Measurements from ENCODE around the gene TM6SF1.

Gene TM6SF1

GRCh38 chr15:83170474-83171165 is 63.2 kb downstream of the TM6SF1 start:
- H3K4me3 ChIP-seq (ENCODE audit: low read depth, low read length), result no peak overlapping the region

DNA sequence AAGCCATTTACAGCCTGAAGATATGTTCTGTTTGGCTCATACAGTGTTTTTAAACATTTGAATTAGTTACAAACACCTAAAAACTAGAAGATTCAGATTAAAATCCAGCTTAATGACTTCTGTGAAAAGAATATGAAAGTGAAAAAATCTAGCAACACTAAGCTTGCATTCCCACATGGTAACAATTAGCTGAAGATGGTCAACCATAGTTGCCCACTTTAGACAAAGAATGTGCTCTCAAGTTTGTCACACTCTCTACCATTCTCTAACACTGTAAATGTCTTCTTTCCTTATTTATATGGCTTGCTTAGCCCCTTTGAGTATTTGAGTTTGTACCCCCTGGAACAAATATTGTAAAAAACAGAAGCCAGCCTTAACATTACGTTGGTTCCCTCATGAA is 67.4 kb downstream of the TM6SF1 start:
- H3K4me3 ChIP-seq (ENCODE audit: low read depth, low read length), result no peak overlapping the region

DNA sequence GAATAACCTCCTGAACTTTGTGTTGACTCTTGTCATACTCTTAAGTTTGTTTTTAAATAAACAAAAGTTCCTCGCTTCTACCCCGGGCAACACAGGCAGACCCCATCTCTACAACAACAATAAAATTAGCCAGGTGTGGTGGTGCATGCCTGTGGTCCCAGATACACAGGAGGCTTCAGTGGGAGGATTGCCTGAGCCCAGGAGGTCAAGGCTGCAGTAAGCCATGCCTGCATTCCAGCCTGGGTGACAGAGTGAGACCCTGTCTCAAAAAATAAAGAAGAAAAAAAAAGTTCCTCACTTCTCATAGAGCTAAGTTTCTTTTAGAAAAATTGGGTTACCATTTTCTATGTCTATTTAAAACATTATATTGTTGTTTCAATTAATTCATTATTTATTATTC is 70.9 kb downstream of the TM6SF1 start:
- H3K4me3 ChIP-seq (ENCODE audit: low read depth, low read length), result no peak overlapping the region

DNA sequence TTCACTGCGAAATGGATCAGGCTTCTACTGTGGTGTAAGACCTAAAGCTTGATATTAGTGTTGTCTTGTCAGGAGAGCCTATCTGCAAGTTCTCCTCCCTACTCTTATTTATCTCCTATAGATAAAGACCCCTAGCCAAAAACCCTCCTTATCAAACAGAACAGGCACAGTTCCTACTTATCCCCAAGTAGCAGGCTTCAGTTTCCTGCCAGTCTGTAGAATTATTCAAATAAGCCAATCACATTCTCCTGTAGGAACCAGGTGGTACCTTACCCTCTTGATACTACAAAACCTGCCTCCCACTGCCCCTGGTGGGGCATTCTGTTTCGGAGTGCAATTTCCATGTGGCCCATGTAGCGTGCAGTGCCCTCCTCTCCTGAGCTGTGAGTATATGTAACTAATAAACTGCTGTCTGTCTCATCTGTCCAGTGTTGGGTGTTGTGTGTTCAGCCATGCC is 71.5 kb downstream of the TM6SF1 start:
- no peak overlapping the region for H3K4me3 ChIP-seq (ENCODE audit: low read depth, low read length)

GRCh38 chr15:83185561-83185960 is 78.1 kb downstream of the TM6SF1 start:
- H3K4me3 ChIP-seq (ENCODE audit: low read depth, low read length), result no peak overlapping the region
